Jurkat, Clone E6-1 (cell line): ENCODE measurements around the gene SPINDOC.

Source experiments
- DNase-seq: peaks from one replicate; pipeline ENCODE4 v3.0.0-alpha.2; 2011; ENCODE audit warnings: low read depth, low spot score
- H3K4me3 ChIP-seq: 2 replicates; pipeline ENCODE4 v1.5.1; 2011; ENCODE audit warnings: mild to moderate bottlenecking, low read length, control low read depth, moderate library complexity

Gene SPINDOC

DNA sequence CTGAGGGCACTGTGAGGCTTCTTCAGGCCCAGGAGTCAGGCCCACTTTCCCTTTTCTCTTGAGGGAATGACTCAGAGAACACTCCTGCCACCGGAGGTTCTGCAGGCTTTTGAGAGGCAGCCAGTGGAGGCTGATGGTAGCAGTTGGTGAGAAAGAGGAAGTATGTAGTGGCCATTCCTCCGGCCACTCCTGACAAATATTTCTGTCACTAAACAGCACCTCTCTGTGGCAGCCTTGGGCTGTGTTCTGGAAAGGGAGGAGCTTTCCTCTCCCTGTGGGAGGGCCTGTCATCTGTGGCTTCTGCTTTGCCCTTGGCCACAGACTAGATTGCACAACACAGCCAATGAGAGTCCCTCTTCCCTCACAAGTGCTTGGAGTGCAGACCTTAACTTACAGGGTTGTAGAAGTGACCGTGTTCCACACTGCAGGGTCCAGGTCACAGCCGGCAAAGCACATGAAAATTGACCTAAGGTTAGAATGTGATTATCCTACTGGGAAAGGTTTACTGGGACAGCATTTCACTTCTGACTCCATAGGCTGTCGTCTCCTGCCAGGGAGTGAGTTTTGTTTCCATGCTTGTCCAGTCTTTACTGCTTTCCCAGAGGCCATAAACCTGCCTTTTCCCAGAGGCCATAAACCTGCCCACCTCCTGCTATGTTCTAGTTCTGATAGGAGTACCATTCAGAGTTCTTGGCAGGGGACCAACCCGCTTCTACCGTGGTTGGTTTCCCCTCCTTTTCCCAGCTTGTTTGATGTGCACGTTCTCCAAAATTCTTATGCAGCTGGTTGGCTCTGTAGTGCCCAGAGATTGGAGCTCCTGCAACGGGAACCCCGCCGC lies 58.9 kb downstream of the SPINDOC start:
- H3K4me3 ChIP-seq = no peak overlapping the region
- DNase-seq = peak; percentile 68

DNA sequence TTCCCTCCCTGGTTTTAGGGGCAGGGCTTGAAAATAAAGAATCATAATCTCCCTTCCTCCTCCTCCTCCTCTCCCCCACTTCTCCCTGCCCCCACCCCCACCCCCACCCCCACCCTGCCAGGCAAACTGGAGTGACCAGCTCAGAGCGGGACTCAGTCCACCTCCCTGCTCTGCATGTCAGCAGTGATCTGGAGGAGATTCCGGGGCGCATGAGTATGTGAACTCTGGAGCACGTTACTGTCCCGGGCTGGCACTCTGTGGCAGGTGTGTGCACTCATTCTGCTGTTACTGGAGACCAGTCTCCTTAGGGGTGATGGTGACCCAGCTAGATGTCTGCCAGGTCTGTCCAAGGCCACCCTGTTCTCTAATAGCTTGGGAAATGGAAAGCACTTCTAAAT lies 59.5 kb downstream of the SPINDOC start:
- H3K4me3 ChIP-seq = no peak overlapping the region
- DNase-seq = no peak

DNA sequence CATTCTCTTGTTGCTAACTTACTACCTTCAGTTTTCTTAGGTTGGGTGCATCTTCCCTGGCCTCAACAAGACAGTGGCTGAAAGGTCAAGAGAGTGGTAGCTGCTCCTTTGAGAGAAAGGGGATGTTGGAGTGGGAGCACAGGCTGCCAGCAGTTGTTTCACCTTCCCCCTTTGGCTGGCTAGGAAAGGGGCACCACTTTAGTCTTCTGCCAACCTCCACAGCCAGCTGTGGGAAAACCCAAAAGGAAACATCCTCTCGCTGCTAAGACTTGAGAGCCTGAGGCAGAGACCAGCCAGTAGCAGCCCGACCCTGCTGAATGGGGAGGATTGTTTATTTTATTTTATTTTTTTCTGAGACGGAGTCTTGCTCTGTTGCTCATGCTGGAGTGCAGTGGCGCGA lies 60.1 kb downstream of the SPINDOC start:
- H3K4me3 ChIP-seq = no peak overlapping the region
- no peak for DNase-seq

DNA sequence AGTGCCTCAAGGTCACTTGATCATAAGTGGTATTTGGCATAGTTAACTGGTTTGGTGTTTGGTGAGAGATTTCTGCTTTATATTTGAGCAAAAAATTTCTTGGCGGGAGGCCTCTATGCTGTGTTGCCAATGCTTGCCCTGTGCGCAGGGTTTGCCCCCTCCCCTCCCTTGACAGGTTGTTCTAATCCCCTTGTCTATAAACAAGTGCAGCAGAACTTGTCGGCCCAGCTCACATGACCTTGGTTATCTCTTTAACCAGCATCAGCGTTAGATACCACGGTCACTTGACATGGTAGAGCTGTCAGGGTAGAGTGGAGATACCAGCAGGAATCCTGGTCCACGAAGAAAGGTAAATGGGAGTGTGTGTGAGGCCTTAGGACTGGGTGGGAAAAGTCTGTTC lies 61.3 kb downstream of the SPINDOC start:
- H3K4me3 ChIP-seq = no peak overlapping the region
- DNase-seq = no peak

DNA sequence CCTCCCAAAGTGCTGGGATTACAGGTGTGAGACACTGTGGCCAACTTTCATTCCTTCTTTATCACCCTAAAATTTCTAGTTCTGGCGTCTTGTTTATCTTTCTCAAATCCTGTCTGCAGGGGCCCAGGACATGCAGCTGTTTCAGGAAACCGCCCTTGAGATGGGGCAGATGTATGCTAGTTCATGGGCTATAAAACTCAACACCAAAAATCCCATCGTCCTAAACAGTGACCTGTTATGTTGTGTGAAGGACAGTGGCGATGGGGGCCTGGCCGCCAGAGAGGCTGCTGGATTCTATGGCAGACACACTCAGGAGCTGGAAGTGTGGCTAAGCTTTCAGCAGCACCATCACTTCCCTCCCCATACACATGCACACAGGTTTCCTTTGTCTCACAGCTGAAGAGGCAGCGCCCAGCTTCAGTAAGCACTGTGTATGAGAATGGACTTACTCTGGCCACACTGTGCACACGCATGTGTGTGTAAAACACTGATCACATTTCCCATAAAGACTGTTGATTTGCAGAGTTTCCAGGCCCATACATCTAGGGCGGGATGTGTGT lies 62.3 kb downstream of the SPINDOC start:
- no peak for DNase-seq
- H3K4me3 ChIP-seq = no peak overlapping the region

DNA sequence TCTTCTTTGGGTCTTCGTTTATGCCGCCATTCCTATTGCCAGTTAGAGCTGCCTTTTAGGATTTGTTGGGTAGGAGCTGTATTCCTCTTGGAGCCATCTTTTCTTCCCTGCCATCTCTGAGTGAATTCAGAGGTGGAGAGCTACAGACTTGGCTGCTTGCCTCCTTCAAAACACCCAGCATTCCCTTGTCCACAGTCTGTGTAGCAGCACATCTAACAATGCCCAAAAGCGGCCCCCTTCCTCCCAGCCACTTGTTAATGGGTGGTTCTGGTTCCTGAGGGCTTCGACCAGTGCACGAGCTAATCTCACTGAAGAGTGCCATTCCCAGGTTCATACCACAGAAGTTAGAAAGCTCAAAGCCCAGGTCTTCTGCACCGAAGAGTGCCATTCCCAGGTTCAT lies 63.4 kb downstream of the SPINDOC start:
- DNase-seq = no peak
- no peak overlapping the region for H3K4me3 ChIP-seq
